ENCODE measurements around the gene HDAC7. TPM values are rescaled to one million over a fixed set of nuclear protein-coding genes. Genes with fewer than 3 reads are reported as not detected.
"Not testable (repeated sequence)": the region's sequence is repeated elsewhere in the genome, so short reads cannot be mapped to it uniquely, and the experiment has no call there.

The HDAC7 gene
- total RNA-seq, 1 donor from 2014 or later: 126 TPM

DNA sequence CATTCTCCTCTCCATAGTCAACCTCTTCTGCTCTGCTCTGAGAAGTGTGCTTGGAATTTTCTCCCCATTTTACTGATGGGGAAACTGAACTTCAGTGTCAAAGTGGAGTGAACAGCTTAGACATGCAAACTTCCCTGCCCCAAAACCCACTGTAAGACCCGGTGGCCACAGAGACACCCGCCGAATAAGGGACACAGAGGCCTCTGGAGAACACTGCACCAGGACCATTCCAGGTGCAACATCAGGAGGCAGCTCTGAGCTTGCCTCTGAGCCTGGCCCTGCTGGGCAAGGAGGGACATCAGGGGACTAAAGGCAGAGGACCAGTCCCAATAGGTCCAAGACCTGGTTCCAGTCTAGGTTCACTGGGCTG lies 1.7 kb downstream of the HDAC7 start:
- Mint-ChIP-seq H3K27ac (peak overlapping the region; percentile 93), H3K36me3 (ENCODE audit: low read depth) (peaks cover 9% of the 10 kb centered on the region), H3K4me1 (peaks cover 74% of the 10 kb centered on the region), H3K27me3 (no peaks in the 10 kb centered on the region), H3K9me3 (no peaks in the 10 kb centered on the region), H3K4me3 (peak overlapping the region; percentile 88)
- ChIA-PET CTCF (interaction anchor here (0.7 to 5.2 kb wide), 8 partner anchors 10 to 75 kb away, joined by 4 to 72 read pairs (median 16); no protein-coding TSS in a partner anchor), POLR2A (interaction anchor here (1.1 to 19.6 kb wide), 5 partner anchors 8 to 112 kb away, joined by 3 to 573 read pairs (median 10); partner anchors contain the start of gene RPAP3)
- no peak for DNase-seq
- TF ChIP-seq, protein P1, sequence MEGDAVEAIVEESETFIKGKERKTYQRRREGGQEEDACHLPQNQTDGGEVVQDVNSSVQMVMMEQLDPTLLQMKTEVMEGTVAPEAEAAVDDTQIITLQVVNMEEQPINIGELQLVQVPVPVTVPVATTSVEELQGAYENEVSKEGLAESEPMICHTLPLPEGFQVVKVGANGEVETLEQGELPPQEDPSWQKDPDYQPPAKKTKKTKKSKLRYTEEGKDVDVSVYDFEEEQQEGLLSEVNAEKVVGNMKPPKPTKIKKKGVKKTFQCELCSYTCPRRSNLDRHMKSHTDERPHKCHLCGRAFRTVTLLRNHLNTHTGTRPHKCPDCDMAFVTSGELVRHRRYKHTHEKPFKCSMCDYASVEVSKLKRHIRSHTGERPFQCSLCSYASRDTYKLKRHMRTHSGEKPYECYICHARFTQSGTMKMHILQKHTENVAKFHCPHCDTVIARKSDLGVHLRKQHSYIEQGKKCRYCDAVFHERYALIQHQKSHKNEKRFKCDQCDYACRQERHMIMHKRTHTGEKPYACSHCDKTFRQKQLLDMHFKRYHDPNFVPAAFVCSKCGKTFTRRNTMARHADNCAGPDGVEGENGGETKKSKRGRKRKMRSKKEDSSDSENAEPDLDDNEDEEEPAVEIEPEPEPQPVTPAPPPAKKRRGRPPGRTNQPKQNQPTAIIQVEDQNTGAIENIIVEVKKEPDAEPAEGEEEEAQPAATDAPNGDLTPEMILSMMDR (IDR thresholded peaks at IDR 0.05): no peak
- intact Hi-C loops (cut with micrococcal nuclease): loop anchor here (2.0 kb wide), 1 partner anchor 15 kb away; no protein-coding TSS in a partner anchor
- no peak for ATAC-seq (ENCODE audit: low read depth)

DNA sequence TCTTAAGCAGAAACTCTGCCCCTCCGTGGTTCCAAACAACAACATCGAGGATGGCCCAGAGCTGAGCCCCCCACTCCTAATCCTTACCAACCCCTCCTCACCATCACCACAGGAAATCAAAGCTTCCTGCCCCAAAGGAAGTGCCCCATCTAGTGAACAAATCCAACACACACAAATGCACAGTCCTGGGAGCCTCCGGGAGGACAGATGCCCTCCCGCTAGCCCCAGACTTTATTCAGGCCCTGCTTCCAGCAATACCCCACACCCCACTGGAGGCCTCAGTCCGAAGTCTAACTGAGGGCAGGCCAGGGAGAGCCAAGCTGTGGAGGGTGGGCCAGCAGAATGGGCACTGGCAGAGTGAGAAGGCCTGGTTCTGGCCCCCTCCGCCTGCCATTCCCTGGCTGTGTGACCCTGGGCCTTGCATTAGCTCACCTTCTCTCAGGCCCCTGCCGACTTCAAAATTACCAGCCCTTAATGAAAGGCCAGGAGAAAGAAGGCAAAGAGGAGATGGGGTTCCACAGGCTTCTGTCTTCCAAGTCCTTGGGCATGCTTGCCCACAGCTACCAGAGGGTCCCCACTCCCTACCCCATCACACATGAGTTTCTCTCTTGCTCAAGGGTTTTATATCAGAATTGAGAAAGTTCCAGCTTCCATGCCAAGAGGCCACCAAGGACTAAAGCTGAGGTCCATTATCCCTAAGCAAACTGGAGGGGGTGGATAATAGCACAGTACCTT lies 2.3 kb downstream of the HDAC7 start:
- H3K9me3 Mint-ChIP-seq: no peaks in the 10 kb centered on the region
- intact Hi-C loops (cut with micrococcal nuclease): loop anchor here (2.0 kb wide), 1 partner anchor 15 kb away; no protein-coding TSS in a partner anchor
- H3K27ac Mint-ChIP-seq: peak overlapping the region; percentile 93
- ATAC-seq (ENCODE audit: low read depth) (no peak), DNase-seq (no peak)
- peaks cover 9% of the 10 kb centered on the region for H3K36me3 Mint-ChIP-seq (ENCODE audit: low read depth)
- no peaks in the 10 kb centered on the region for H3K27me3 Mint-ChIP-seq
- POLR2A ChIA-PET: interaction anchor here (2.0 to 19.6 kb wide), 3 partner anchors 7 to 17 kb away, joined by 7 to 573 read pairs (median 103); no protein-coding TSS in a partner anchor
- CTCF ChIA-PET: interaction anchor here (0.7 to 5.2 kb wide), 8 partner anchors 10 to 74 kb away, joined by 4 to 72 read pairs (median 16); no protein-coding TSS in a partner anchor
- peak overlapping the region; percentile 88 for H3K4me3 Mint-ChIP-seq
- H3K4me1 Mint-ChIP-seq: peaks cover 79% of the 10 kb centered on the region
- TF ChIP-seq, protein P1 (IDR thresholded peaks at IDR 0.05): no peak

DNA sequence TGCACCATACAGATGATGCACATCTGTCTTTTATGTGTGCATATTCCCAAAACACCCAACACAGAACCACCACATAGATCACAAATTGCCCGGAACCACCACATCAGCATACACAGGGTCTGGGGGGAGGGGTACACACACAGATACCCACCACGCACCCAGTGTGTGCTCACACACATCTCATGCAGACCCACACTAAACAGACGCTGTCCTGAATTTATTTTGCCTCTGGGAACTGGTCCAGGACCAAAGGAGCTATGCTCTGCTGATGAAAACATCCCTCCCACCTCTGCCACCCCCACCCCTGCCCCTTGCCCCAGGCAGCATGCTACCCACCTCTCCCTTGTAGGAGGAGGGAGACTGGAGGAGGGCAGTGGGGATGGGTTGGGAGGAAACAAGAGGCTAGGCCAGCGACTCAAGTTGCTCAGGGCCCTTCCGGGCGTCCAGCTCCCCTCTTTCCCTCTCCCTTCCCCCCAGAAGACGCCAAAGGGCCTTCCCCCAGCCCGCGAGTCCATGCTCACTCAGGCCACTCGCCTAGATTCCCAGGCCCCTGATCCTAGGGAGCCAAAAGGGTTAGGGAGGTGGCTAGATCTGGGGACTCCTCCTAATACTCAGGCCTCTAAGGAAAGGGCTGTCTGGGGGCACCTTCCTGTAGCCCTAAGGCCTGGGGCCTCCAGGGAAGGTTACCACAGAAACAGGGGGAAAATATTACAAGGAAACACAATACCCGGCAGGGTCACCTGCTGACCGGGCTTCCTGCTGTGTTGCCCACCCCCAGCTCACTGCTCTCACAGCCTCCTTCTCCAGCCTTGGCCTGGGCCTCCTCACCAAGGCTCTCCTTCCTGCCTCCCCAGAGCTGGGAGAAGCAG lies 3.1 kb downstream of the HDAC7 start:
- ATAC-seq (ENCODE audit: low read depth): no peak

DNA sequence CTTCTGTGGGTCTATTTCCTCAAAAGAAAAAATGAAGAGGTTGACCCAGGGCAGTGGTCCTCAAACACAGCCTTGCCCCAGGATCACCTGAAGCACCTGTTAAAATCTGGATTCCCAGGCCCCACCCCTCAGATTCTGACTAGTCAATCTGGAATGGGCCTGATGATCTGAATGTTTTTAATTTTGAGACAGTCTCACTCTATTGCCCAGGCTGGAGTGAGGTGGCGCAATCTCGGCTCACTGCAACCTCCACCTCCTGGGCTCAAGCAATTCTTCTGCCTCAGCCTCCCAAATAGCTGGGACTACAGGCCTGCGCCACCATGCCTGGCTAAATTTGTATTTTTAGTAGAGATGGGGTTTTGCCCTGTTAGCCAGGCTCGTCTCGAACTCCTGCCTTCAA lies 4.3 kb downstream of the HDAC7 start:
- H3K27me3 Mint-ChIP-seq; H3K9me3 Mint-ChIP-seq; ATAC-seq (ENCODE audit: low read depth); intact Hi-C loops (cut with micrococcal nuclease); H3K36me3 Mint-ChIP-seq (ENCODE audit: low read depth); DNase-seq: not testable (repeated sequence)
- POLR2A ChIA-PET: interaction anchor here (0.7 to 19.6 kb wide), 2 partner anchors 19 to 795 kb away, joined by 5 to 573 read pairs; no protein-coding TSS in a partner anchor
- H3K4me3 Mint-ChIP-seq: peak overlapping the region; percentile 19
- CTCF ChIA-PET: interaction anchor here (4.6 kb wide), 1 partner anchor 17 kb away, joined by 38 read pairs; no protein-coding TSS in a partner anchor
- peaks cover 89% of the 10 kb centered on the region for H3K4me1 Mint-ChIP-seq
- peak overlapping the region; percentile 99 for H3K27ac Mint-ChIP-seq

More for the DNA sequence above, 3.1 kb downstream of the HDAC7 start:
- POLR2A ChIA-PET: interaction anchor here (0.7 to 19.6 kb wide), 4 partner anchors 6 to 48 kb away, joined by 3 to 573 read pairs (median 55); no protein-coding TSS in a partner anchor
- Mint-ChIP-seq H3K4me3 (peak overlapping the region; percentile 88), H3K27me3 (no peaks in the 10 kb centered on the region), H3K9me3 (no peaks in the 10 kb centered on the region), H3K4me1 (peaks cover 87% of the 10 kb centered on the region), H3K27ac (peak overlapping the region; percentile 93), H3K36me3 (ENCODE audit: low read depth) (peaks cover 9% of the 10 kb centered on the region)
- CTCF ChIA-PET: interaction anchor here (0.6 to 5.2 kb wide), 7 partner anchors 9 to 73 kb away, joined by 3 to 72 read pairs (median 21); no protein-coding TSS in a partner anchor
- intact Hi-C loops (cut with micrococcal nuclease): no loop called here
- DNase-seq: no peak
- TF ChIP-seq, protein P1 (IDR thresholded peaks at IDR 0.05): no peak

DNA sequence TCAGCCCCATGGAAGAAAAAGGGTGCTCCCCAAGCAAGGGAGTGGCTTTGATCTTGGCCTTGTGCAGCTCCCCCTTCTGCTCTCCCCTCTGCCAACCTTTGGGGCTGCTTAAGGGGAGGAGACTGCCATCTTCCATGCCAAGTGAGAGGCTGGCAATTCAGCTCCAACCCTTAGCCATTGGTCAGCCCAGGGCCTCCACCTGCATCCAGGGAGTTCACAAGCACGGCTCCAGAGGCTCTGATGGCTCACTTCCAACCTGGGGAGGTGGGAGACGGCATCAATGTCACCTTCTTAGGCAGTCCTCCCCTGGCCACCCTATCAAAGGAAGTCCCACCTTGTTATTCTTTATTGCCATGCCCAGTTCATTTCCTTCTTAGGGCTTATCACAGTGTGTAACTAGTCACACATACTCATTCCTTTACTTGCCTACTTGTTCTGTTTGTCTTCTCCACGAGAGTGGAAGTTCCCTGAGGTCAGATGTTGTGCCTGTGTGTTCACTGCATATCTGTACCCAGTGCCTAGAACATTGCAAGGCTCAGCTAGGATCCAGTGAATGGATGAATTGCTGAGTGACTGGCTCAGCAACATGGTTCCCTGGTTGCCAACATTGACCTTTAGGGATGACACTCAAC lies 5.0 kb downstream of the HDAC7 start:
- H3K4me1 Mint-ChIP-seq: peaks cover 93% of the 10 kb centered on the region
- H3K9me3 Mint-ChIP-seq: no peaks in the 10 kb centered on the region
- peak overlapping the region; percentile 84 for H3K4me3 Mint-ChIP-seq
- H3K27ac Mint-ChIP-seq: peak overlapping the region; percentile 99
- TF ChIP-seq, protein P1 (IDR thresholded peaks at IDR 0.05): no peak
- intact Hi-C loops (cut with micrococcal nuclease): loop anchor here (5.0 kb wide), 7 partner anchors 343 to 1822 kb away; partner anchors contain the start of genes ASB8, SCAF11 and SLC38A2
- peaks cover 7% of the 10 kb centered on the region for H3K36me3 Mint-ChIP-seq (ENCODE audit: low read depth)
- no peak for ATAC-seq (ENCODE audit: low read depth)
- DNase-seq: no peak
- no peaks in the 10 kb centered on the region for H3K27me3 Mint-ChIP-seq
- CTCF ChIA-PET: interaction anchor here (2.5 to 5.2 kb wide), 4 partner anchors 13 to 23 kb away, joined by 15 to 72 read pairs (median 30); no protein-coding TSS in a partner anchor
- POLR2A ChIA-PET: interaction anchor here (0.7 to 19.6 kb wide), 5 partner anchors 10 to 35 kb away, joined by 3 to 573 read pairs (median 16); no protein-coding TSS in a partner anchor

All from activated B cell treated with CpG ODN at 0.5 μM for 24 hours (primary cell).